ENCODE results near the gene MYO5B. TPM values are rescaled to one million over a fixed set of nuclear protein-coding genes. Genes with fewer than 3 reads are reported as not detected.
A peak's percentile ranks its signal among the peaks of the same experiment; 100 is the strongest.
"Not testable (repeated sequence)": the region's sequence is repeated elsewhere in the genome, so short reads cannot be mapped to it uniquely, and the experiment has no call there.

Gene MYO5B
- total RNA-seq, 1 donor from 2014 or later = 0.21 TPM

DNA sequence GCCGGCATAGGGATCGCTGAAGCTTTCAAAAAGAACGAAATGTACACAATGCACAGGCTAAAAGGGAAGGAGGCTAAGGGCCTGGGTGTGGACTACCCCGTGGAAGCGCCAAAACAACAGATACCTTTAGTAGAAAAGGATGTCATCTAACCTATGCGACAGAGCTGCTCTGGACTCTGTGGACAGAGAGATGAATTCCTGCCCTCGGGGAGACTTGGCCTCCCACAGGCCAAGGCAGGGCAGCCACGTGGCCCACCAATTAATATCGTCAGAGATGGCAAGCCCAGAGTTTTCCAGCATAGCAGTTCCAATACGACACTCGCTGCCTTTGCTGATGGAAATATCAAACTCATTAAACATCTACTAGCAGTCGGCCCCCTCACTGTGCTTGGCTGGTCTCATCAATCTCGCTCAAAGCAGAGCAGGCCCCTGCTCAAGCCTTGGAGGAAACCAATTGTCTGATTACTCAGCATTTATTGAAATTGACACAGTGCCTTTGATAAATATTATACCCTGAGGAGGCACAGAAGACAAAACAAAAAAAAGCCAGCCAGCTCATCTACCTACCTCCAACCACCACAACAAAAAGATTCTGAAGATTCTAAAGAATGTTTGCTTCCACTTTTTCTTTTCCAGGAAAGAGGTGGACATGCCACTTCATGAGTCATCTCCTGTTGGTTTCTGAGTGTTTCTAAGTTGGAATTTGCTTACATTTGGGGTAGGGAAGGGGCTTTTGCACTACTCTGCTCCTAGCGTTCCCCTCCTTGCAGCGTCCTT is 302.6 kb downstream of the MYO5B start:
- DNase-seq (ENCODE audit: low spot score in 2 of 2) = no peak
- intact Hi-C loops (cut with DNase I) = no loop called here
- Histone ChIP-seq H3K27ac (no peak overlapping the region), H3K4me1 (no peaks in the 10 kb centered on the region), H3K36me3 (peaks cover 5 to 10% of the 10 kb centered on the region in 2 donors), H3K4me3 (no peak overlapping the region), H3K27me3 (no peaks in the 10 kb centered on the region), H3K9me3 (no peaks in the 10 kb centered on the region)
- TF ChIP-seq, protein P1, sequence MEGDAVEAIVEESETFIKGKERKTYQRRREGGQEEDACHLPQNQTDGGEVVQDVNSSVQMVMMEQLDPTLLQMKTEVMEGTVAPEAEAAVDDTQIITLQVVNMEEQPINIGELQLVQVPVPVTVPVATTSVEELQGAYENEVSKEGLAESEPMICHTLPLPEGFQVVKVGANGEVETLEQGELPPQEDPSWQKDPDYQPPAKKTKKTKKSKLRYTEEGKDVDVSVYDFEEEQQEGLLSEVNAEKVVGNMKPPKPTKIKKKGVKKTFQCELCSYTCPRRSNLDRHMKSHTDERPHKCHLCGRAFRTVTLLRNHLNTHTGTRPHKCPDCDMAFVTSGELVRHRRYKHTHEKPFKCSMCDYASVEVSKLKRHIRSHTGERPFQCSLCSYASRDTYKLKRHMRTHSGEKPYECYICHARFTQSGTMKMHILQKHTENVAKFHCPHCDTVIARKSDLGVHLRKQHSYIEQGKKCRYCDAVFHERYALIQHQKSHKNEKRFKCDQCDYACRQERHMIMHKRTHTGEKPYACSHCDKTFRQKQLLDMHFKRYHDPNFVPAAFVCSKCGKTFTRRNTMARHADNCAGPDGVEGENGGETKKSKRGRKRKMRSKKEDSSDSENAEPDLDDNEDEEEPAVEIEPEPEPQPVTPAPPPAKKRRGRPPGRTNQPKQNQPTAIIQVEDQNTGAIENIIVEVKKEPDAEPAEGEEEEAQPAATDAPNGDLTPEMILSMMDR (IDR thresholded peaks at IDR 0.05) = no peak

DNA sequence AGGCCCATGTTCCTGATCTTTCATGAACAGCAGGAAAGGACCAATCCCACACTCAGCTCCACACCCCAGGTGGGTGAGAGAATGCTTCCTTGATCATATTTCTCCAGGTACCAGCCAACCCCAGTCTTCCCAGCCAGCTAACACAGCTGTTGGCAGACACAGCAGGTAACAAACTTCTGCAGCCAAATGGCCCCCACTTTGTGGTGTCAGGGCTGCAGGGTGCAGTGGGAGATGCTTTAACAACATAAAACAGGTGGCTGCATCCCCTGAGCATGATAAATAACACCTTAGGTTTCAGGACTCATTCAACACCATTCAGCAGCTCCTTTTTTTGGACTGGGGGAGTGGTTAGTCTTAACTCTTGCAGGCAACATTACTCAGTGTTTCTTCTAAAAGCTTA is 304.9 kb downstream of the MYO5B start:
- no peak overlapping the region for H3K27ac ChIP-seq
- peak in 1 of 2 donors; percentile 31 for DNase-seq (ENCODE audit: low spot score in 2 of 2)
- no peaks in the 10 kb centered on the region for H3K27me3 ChIP-seq
- TF ChIP-seq, protein P1 (IDR thresholded peaks at IDR 0.05) = no peak
- H3K4me1 ChIP-seq = no peaks in the 10 kb centered on the region
- peaks cover 4 to 5% of the 10 kb centered on the region in 2 donors for H3K36me3 ChIP-seq
- H3K4me3 ChIP-seq = no peak overlapping the region
- no peaks in the 10 kb centered on the region for H3K9me3 ChIP-seq
- intact Hi-C loops (cut with DNase I) = no loop called here

DNA sequence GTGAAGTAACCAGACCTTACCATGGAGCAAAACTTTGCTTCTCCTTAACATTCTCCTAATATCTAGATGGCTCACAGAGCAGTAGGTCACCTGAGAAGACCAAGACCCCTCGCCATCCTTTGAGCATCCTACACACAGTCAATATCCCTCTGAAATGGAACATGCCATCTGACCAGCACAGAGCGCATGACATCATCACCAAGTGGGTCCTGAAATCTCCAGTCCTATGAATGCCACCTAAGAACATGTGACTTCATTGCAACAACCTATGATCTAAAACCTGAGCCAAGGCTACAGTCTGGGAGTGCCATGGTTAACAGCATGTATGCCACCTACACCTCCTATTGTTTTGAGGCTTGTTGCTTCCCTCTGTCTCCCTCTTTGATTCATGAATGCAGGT is 305.4 kb downstream of the MYO5B start:
- H3K4me3 ChIP-seq; H3K27ac ChIP-seq; H3K36me3 ChIP-seq; H3K9me3 ChIP-seq; intact Hi-C loops (cut with DNase I); H3K4me1 ChIP-seq; DNase-seq (ENCODE audit: low spot score in 2 of 2); H3K27me3 ChIP-seq: not testable (repeated sequence)

DNA sequence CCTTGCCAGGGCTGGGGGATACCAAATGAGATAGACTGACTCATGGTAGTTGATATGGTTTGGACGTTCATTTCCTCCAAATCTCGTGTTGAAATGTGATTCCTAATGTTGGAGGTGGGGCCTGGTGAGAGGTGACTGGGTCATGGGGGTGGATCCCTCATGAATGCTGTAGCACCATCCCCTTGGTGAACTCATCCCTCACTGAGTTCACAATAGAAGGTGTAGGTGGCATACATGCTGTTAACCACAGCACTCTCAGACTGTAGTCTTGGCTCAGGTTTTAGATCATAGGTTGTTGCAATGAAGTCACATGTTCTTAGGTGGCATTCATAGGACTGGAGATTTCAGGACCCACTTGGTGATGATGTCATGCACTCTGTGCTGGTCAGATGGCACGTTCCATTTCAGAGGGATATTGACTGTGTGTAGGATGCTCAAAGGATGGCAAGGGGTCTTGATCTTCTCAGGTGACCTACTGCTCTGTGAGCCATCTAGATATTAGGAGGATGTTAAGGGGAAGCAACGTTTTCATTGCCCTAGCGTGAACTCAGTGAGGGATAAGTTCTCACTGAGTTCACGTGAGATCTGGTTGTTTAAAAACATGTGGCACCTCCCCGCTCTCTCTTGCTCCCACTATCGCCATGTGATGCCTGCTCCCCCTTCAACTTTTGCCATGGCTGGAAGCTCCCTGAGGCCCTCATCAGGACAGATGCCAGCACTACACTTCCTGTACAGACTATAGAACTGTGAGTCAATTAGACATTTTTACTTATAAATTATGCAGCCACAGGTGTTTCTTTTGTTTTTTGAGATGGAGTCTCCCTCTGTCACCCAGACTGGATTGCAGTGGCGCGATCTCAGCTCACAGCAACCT is 307.8 kb downstream of the MYO5B start:
- Histone ChIP-seq H3K9me3 (no peaks in the 10 kb centered on the region), H3K27me3 (no peaks in the 10 kb centered on the region), H3K4me3 (no peak overlapping the region), H3K36me3 (no peaks in the 10 kb centered on the region), H3K27ac (no peak overlapping the region), H3K4me1 (no peaks in the 10 kb centered on the region)
- DNase-seq (ENCODE audit: low spot score in 2 of 2) = no peak
- intact Hi-C loops (cut with DNase I) = no loop called here
- TF ChIP-seq, protein P1 (IDR thresholded peaks at IDR 0.05) = no peak

DNA sequence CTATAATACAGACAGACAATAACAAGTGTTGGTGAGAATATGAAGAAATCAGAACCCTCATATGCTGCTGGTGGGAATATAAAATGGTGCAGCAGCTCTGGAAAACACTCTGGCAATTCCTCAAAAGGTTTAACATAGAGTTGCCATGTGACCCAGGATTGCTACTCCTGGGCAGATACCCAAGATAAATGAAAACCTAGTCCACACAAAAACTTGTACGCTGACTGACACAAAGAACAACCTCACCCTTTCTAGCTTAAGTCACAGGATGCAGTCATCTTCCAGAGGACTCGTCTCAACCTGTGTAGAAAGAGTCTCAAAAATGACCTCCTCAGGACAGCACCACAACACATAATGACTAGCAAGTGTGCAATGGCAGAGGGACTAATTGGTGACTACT is 310.0 kb downstream of the MYO5B start:
- H3K9me3 ChIP-seq = no peaks in the 10 kb centered on the region
- H3K36me3 ChIP-seq = no peaks in the 10 kb centered on the region
- no peaks in the 10 kb centered on the region for H3K27me3 ChIP-seq
- intact Hi-C loops (cut with DNase I) = no loop called here
- TF ChIP-seq, protein P1 (IDR thresholded peaks at IDR 0.05) = no peak
- no peak overlapping the region for H3K27ac ChIP-seq
- DNase-seq (ENCODE audit: low spot score in 2 of 2) = no peak
- H3K4me1 ChIP-seq = no peaks in the 10 kb centered on the region
- H3K4me3 ChIP-seq = no peak overlapping the region

DNA sequence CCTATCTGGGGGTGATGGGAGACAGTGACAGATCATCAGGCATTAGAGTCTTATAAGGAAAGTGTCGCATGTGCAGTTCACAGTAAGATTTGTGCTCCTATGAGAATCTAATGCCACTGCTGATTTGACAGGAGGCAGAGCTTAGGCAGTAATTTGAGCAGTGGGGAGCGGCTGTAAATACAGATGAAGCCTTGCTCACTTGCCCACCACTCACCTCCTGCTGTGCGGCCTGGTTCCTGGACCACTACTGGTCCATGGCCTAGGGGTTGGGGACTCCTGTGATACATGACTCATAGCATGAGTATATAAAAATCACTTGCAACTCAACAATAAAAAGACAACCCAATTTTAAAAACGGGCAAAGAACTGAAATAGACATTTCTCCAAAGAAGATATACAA is 310.5 kb downstream of the MYO5B start:
- no peak for DNase-seq (ENCODE audit: low spot score in 2 of 2)
- H3K4me3 ChIP-seq = no peak overlapping the region
- H3K9me3 ChIP-seq = no peaks in the 10 kb centered on the region
- TF ChIP-seq, protein P1 (IDR thresholded peaks at IDR 0.05) = no peak
- no peak overlapping the region for H3K27ac ChIP-seq
- H3K27me3 ChIP-seq = no peaks in the 10 kb centered on the region
- intact Hi-C loops (cut with DNase I) = no loop called here
- no peaks in the 10 kb centered on the region for H3K4me1 ChIP-seq
- H3K36me3 ChIP-seq = no peaks in the 10 kb centered on the region

Data from ascending aorta (tissue), 2 donors.